IPS DF 4.7 (cell line): ENCODE results near the gene DSE.

Source experiments
- DNase-seq: peaks from one replicate; pipeline ENCODE4 v3.0.0-alpha.2; 2013; ENCODE audit warnings: low spot score; ENCODE audit errors: extremely low read depth

DSE gene

GRCh38 chr6:116409756-116410155 is 39.0 kb downstream of the DSE start:
- DNase-seq = no peak

- DNase-seq = no peak
These were observed 40.5 kb downstream of the DSE start for GRCh38 chr6:116411284-116411623.

- no peak for DNase-seq
These were observed 41.5 kb downstream of the DSE start for GRCh38 chr6:116412270-116412669.

GRCh38 chr6:116413357-116413756 is 42.6 kb downstream of the DSE start:
- no peak for DNase-seq

GRCh38 chr6:116417661-116418060 is 46.9 kb downstream of the DSE start:
- DNase-seq = no peak

GRCh38 chr6:116419069-116419786 is 48.5 kb downstream of the DSE start:
- DNase-seq = no peak

GRCh38 chr6:116420341-116420740 is 49.6 kb downstream of the DSE start:
- DNase-seq = no peak

GRCh38 chr6:116422238-116422637 is 51.5 kb downstream of the DSE start:
- DNase-seq = no peak

- DNase-seq = no peak
These were observed 53.3 kb downstream of the DSE start for GRCh38 chr6:116424001-116424400.

- DNase-seq = no peak
These were observed 55.8 kb downstream of the DSE start for GRCh38 chr6:116426551-116426950.

GRCh38 chr6:116429111-116429510 is 58.4 kb downstream of the DSE start:
- no peak for DNase-seq

GRCh38 chr6:116430860-116431259 is 60.1 kb downstream of the DSE start:
- no peak for DNase-seq

GRCh38 chr6:116431964-116432595 is 61.3 kb downstream of the DSE start:
- DNase-seq = no peak

- no peak for DNase-seq
These were observed 62.5 kb downstream of the DSE start for GRCh38 chr6:116433206-116433712.

GRCh38 chr6:116434056-116434725 is 63.4 kb downstream of the DSE start:
- DNase-seq = no peak

- no peak for DNase-seq
These were observed 65.8 kb downstream of the DSE start for GRCh38 chr6:116436586-116436985.

- no peak for DNase-seq
These were observed 66.9 kb downstream of the DSE start for GRCh38 chr6:116437656-116438055.

GRCh38 chr6:116438590-116439448 is 68.1 kb downstream of the DSE start:
- no peak for DNase-seq

- no peak for DNase-seq
These were observed 68.8 kb downstream of the DSE start for GRCh38 chr6:116439522-116440051.

- DNase-seq = no peak
These were observed 72.4 kb downstream of the DSE start for GRCh38 chr6:116443105-116443504.

- no peak for DNase-seq
These were observed 73.3 kb downstream of the DSE start for GRCh38 chr6:116444092-116444491.
